HG03571 (cell line): ENCODE data around the gene PHF3.
"Not testable (repeated sequence)": the region's sequence is repeated elsewhere in the genome, so short reads cannot be mapped to it uniquely, and the experiment has no call there.

ENCODE experiments used
- ATAC-seq: cut with Tn5 transposase; IDR thresholded peaks from one replicate; pipeline ENCODE4 v1.9.1; 2021; ENCODE audit not compliant: unreplicated experiment

Gene PHF3

DNA sequence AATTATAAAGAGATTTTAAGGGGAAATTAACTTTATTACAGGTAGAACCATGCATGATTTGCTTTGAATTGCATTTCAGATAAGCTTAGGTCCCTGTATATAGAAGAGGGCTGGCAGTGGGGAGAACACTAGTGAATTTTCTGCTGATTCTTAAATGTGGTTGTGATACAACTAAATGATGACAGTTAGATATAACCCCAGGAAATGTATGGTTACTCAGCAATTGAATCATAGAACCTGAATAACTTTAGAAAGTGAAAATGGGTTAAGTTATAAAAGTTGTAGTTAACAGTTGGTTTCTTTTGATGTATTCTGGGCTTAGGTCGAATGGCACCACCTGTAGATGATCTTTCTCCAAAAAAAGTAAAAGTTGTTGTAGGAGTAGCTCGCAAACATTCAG, 70.1 kb downstream of the PHF3 start:
- ATAC-seq = no peak

DNA sequence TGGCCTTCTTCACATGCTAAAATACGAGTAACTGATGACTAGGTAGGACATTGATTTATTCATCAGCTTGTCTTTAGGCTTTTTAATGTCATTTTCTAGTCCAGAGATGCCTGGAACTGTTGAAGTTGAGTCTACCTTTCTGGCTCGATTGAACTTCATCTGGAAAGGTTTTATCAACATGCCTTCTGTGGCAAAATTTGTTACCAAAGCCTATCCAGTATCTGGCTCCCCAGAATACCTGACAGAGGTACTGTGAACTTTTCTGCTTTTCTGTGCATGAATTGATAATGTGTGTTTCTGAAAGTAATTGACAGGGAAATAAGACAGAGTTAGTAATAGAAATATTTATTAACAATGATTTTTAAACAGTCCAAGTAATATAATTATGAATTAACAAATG, 71.0 kb downstream of the PHF3 start:
- ATAC-seq = no peak

DNA sequence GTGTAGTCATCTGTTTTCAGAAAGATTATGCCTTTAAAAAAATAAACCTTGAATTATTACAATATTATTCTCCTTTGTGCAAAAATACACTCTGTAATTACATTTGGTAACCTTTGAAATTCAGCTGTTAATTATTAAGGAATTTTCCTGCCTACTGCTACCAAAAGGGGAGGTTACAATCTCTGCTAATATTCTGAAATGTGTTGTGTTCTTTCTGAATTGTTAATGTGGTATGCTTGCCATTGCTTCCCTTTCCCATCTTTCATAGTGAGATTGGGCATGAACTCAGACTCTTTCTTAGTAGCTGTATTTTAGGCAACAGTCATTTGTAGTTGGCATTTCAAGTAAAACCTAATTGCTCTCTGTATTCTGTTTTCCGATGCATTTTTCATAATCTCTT, 73.0 kb downstream of the PHF3 start:
- no peak for ATAC-seq

DNA sequence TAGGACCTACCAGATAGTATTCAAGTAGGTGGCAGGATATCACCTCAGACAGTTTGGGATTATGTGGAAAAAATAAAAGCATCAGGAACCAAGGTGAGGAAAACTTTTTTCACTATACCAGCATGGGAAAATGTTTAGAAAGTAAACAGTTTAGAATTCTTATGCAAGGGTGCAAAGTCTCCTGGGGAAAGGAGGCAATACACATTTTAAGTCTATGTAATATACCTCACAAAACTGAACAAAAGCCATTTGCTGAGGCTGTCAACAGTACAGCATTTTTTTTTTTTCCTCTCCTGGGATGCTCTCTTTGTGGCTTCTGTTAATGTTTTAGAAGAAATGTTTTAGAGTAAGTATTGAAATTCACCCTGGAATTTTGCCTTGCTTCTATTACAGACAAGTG, 73.5 kb downstream of the PHF3 start:
- no peak for ATAC-seq

DNA sequence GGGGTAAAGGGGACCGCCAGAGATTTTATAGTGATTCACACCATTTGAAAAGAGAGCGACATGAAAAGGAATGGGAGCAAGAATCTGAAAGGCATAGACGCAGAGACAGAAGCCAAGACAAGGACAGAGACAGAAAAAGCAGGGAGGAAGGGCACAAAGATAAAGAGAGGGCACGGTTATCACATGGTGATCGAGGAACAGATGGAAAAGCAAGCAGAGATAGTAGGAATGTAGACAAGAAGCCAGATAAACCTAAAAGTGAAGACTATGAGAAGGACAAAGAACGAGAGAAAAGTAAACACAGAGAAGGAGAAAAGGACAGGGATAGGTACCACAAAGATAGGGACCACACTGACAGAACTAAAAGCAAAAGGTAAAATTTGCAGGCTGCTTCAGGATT, 77.7 kb downstream of the PHF3 start:
- no peak for ATAC-seq

DNA sequence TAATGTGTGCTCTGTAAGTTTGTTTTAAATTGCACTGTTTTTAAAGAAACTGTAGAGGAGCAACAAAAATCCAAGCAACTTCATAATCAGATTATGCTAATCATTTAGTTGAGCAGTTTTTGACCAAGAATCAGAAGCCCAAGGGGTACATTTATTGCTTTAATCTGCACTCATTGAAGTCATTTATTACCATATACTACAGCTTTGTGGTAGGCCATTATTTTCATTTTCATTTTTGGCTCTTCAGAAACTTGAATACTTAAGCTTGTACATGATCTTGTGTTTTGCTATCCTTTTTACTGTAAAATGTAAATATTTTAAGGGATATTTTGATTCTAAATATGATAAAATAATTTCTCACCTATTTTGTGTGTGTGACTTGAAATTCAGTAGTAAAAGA, 78.5 kb downstream of the PHF3 start:
- ATAC-seq = no peak

DNA sequence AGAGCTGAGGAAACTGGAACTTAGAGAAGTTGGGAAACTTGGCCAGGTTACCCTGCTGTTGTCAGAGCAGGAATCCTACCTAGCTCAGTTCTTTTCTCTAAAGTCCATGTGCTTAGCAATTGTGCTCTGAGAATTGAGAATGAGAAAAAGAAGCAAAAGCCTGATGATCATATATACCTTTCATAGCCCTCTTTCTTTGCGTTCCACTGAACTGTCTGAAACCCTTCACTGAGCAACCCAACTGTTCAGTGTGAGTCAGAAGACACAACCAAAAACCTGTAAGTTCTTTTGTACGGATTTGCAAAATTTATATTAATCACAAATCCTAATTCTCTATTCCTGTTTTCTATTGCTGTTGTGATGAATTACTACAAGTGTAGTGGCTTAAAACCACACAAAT, 80.6 kb downstream of the PHF3 start:
- no peak for ATAC-seq

DNA sequence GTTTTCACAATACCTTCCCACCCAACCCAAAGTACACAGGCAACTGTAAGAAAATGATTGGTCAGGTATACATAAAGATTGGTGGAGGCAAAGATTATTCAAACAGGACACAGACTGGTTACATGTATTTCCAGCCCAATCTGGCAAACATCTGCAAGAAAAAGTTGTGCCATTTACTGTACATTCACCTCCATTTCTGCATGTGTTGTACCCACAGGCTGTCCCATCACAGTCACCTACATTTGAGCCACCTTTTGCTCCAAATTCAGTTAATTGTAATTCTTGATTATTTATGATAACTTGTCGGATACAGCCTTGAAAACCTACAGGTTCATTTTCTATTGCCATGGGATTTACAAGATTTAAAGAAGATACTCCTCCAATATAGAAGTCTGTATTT, 85.6 kb downstream of the PHF3 start:
- ATAC-seq = no peak

DNA sequence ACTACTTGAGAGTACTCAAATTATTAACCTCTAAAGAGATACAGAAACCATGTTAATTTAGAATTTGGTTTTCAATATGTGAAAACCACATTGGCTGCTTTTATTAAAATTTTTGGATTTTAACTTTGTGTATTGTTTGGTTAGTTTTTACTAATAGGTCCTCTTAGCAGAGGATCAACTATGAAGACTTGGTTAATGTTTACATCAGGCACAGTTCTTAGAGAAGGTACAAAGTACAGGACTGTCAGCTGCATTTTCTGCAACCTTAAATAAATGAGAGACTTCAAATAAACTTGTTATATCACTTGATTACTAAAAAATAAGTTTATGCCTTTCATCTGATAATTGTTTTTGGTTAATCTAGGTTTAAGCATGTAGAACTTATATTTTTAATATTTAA, 89.1 kb downstream of the PHF3 start:
- no peak for ATAC-seq

DNA sequence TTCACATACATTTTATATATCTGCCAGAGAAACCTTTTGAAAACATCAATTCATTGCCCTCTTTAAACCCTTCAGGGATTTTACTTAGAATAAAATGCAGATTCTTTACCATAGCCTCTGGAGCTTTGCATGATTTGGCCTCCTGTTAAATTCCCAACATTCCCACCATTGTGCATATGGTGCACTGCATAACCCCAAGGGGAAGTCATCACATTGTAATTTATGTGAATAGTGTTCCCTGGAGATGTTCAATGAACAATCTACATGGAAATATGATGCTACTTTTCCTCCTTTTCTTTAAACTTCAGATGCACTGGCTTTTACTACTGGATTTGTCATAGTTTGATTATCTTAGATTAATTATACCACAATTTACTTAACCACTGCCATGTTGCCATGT, 94.7 kb downstream of the PHF3 start:
- ATAC-seq = no peak

DNA sequence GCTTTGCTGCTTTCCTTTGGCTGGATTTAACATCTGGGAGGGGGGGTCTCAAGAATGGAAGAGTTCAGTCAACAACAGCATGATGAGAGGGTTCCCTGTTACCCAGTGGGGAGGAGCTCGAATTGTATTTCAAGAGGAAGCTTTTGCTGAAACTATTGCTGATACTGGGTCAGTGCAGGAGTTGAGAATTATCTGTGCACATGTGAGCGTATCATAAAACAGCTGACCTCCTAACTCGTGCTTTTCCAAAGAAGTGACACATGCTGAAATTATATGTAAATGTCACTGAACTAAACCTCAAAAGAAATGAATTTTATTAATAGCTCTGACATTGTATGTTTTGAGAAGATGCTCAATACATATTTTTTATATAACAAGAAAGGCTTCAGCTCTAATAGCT, 96.3 kb downstream of the PHF3 start:
- no peak for ATAC-seq

DNA sequence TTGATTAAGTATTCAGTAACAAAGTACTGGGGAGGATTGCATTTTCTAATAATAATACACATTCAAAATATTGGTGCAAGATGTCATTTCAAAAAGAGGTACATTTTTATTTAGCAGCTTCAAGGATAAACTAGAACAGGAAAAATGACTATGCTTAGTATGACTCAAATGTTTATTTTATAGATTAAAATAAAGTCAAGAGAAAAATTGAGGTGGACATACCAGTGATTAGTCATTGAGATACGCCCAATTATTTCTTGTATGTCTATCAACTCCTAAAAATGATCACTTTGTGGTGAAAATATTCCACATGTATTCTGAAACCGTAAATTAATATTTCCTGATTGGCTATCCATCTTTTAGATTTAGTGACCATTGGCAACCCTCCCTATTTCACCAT, 96.7 kb downstream of the PHF3 start:
- no peak for ATAC-seq

DNA sequence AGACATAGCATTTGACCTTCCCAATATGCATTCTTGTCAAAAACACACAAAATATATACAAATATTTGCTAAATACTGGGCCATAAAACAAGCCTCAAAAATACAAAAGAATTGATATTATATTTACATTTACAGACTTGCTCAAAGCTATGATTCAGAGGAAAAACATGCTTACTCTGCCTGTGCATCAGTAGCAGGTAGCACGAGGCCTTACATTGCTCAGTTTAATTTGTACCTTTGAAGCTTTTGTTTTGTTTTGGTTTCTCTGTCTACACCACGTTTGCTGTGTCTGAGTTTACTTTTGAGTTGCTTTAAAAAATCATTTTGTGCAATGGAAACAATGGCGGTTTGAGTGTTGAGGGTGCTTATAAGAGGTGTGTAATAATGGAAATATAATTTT, 99.3 kb downstream of the PHF3 start:
- no peak for ATAC-seq

DNA sequence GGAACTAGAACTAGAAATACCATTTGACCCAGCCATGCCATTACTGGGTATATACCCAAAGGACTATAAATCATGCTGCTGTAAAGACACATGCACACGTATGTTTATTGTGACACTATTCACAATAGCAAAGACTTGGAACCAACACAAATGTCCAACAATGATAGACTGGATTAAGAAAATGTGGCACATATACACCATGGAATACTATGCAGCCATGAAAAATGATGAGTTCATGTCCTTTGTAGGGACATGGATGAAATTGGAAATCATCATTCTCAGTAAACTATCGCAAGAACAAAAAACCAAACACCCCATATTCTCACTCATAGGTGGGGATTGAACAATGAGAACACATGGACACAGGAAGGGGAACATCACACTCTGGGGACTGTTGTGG, 102.6 kb downstream of the PHF3 start:
- not testable (repeated sequence) for ATAC-seq

DNA sequence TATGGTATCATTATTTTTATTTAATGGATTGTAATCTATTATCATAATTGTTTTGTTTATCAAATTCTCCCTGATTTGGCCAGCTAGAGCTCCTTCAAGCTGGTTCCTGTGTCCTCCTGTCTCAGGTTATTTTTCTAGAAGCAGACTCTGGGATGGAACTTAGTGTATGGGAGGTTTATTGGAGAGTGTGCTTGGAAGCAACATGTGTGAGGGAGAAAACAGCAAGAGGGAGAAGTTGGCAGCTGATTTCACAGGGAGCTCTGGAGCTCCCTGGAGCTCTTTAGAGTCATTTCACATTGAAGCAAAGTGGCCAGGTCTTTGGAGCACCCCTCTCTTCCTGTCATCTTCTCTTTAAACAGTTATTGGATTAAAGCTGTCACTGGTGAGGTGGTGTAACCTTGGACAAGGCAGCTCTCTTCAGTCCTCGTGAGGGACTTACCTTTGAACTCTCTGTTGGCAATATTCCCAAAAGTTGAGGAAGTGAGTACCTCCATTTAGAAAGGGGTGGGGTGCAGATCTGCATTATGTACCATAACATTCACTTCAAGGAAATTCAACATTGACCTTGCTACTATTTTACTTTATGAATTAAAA, 103.6 kb downstream of the PHF3 start:
- no peak for ATAC-seq

DNA sequence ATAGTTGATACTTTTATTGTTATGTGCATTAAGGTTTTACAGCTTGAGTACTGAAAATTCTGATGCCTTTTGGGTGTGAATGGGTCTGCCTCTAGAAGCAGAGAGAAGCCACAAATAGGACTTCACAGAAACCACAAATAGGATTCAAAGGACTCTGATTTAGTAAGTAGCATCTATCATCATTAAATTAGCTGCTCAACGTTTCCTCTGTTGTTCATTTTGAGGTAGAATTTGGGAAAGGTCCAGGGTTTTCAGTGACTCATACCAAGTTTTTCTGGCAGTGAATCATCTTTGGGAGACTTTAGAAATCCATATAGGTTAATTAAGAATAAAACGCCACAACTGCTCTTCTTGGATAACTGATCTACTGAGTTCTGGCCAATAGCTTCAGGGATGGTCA, 105.1 kb downstream of the PHF3 start:
- no peak for ATAC-seq

DNA sequence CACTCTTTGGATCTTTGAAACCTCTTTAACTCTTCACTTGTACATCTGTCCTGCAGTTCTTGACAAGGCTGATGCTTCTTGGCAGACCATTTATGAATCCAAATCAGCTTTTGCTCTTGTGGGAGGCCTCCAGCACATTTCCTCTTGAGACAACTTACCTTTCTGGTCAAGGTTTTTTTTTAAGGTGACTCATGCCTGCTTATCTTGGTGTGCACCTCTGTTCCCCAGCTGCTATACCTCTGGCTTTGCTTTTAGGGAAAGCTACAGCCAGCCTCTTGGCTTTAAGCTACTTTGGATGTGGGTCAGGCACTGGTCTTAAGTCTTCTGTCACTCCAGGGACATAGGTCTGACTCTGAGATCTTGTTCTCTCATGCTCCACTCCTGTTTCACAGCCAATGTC, 106.5 kb downstream of the PHF3 start:
- ATAC-seq = no peak

DNA sequence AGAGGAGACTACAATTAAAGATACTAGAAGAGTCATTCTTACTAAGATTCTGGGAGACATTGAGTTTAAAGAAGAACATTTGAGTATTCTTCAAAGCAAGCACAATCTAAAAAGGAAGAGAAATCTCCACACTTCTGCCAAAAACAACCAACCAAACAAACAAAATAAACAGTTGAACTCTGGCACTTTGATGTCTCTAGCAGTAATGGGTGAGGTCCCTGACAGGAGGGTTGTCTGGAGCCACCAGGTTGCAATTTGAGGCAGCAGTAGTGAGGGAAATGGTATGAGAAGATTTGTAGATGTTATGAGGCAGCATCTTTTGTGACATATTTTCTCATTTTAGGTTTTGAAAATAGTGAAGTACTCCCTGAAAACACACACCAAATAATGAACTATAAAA, 108.1 kb downstream of the PHF3 start:
- no peak for ATAC-seq

DNA sequence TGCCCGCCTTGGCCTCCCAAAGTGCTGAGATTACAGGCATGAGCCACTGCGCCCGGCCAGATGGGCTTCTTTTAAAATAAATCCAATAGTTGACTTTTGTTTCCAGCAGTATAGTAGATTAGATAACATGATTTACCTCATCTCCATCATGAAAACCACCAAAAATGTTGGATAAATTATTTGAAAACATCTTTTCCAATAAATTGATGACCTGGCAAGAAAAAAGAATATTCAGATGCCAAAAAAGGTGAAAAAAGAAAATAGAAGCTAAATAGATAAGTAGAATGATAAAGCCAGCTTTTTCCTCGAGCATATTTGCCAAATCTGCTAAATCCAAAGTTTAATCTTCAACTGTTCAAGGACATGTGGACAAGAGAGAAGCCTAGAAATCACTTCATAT, 109.2 kb downstream of the PHF3 start:
- ATAC-seq = no peak

DNA sequence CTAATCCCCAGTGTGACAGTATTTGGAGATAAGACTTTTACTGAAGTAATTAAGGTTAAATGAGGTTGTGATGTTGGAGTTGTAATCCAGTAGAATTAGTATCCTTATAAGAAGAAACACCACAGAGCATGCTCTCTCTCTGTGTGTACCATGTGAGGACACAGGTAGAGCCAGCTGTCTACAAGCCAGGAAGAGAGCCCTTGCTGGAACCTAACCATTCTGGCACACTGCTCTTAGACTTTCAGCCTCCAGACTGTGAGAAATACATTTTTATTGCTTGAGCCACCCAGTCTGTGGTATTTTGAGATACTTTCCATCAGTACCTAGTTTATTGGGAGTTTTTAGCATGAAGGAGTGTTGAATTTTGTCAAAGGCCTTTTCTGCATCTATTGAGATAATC, 110.2 kb downstream of the PHF3 start:
- no peak for ATAC-seq

DNA sequence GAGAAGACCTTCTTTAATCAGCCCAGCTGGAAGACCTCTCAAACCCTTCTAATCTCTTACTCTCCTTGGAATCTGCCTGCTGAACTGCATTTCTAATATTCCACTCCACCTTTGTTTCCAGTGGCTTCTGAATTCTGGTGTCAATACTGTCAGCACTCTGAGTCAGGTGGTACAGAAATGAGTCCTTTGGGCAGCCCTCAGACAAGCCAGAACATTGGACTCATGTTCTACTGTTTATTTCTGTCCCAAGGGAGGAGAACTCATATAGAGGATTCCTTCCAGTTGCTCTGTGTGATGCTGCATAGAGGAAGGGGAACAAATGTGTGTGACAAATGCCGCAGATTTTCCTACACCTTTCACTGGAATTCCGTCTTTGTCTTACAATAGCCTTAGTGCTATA, 114.8 kb downstream of the PHF3 start:
- no peak for ATAC-seq

DNA sequence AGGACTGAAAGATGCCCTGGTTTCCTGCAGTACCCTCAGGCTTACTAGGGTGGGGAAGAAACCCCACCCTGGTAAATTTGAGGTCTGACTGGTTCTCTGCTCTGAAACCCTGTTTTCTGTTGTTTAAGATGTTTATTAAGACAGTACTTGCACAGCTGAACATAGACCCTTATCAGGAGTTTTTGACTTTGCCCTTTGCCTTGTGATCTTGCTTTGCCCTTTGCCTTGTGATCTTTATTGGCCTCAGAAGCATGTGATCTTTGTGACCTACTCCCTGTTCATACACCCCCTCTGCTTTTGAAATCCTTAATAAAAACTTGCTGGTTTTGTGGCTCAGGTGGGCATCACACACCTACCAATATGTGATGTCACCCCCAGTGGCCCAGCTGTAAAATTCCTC, 121.7 kb downstream of the PHF3 start:
- ATAC-seq = not testable (repeated sequence)

DNA sequence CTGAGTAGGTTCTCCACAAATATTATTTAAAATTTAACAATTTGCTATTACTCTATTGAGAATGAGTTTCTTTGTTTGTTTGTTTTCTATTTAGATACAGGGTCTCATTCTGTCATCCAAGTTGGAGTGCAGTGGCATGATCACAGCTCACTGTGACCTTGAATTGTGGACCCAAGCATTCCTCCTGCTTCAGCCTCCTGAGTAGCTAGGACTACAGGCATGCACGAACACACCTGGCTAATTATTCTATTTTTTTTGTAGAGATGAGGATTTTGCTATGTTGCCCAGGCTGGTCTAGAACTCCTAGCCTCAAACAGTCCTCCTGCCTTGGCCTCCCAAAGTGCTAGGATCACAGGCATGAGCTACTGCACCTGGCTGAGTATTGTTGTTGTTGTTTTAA, 122.2 kb downstream of the PHF3 start:
- no peak for ATAC-seq

DNA sequence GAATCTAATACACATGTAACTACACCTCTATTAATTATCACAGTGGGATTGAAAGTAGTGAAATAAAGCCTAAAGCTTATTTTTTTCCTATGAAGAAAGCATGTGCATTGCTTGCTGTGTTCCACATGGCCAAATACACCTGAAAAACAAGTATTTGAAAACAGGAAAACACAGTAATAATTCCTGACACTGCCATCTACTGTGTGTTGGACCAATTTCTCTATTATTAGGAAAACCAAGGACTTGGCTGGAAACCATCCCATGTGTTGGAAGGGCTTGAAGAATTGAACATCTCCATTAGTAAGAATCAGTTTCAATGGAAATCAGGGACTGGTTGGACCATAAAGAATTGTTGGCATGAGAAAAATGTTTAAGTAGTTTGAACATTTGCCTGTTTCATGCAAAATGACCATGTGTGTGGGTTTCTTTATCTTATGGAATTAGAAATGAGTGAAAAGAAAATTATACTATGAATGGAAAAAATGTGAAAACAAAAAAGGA, 124.1 kb downstream of the PHF3 start:
- ATAC-seq = no peak
